GM06990 (cell line): ENCODE data around the gene ETNPPL.
"Not testable (repeated sequence)": the region's sequence is repeated elsewhere in the genome, so short reads cannot be mapped to it uniquely, and the experiment has no call there.

Experiments used
- DNase-seq: peaks from one replicate; pipeline ENCODE4 v3.0.0-alpha.2; 2011; ENCODE audit not compliant: insufficient read length; ENCODE audit errors: extremely low read depth
- H3K27me3 ChIP-seq: replicated peaks from 2 replicates; pipeline ENCODE4 v1.6.0; 2011; ENCODE audit warnings: low read length; ENCODE audit not compliant: control insufficient read depth, insufficient read depth
- H3K36me3 ChIP-seq: 2 replicates; pipeline ENCODE4 v1.5.1; 2011; ENCODE audit warnings: low read length; ENCODE audit not compliant: control insufficient read depth, insufficient read depth
- H3K4me3 ChIP-seq: replicated peaks from 2 replicates; pipeline ENCODE4 v1.5.1; 2011; ENCODE audit warnings: low read depth, mild to moderate bottlenecking, control low read depth, low read length
- TF ChIP-seq, protein P1 (sequence below): IDR thresholded peaks from 2 replicates; pipeline ENCODE4 v1.5.1; 2011; ENCODE audit warnings: low read length, control low read depth, mild to moderate bottlenecking, inconsistent platforms; ENCODE audit not compliant: insufficient read depth, poor library complexity, severe bottlenecking

The ETNPPL gene

DNA sequence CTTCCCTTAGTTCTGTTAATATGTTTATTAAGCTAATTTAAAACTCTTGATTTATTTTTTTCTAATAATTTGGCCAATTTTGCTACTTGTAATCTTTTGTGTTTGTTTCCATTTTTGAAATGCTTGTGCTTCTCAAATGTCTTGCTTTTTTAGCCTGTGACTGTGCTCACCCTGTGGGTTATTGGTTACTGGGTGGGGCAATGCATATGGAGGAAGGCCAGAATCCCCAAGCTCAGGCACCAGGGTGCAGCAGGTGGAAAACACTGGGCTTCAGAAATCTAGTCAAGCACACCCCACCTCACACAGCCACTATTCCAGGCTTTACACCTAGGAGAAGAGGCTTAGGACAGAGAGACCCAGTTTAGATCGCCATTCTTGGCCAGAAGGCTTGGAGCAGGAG lies 33.1 kb downstream of the ETNPPL start:
- H3K4me3 ChIP-seq = no peak overlapping the region
- DNase-seq = no peak
- TF ChIP-seq, protein P1, sequence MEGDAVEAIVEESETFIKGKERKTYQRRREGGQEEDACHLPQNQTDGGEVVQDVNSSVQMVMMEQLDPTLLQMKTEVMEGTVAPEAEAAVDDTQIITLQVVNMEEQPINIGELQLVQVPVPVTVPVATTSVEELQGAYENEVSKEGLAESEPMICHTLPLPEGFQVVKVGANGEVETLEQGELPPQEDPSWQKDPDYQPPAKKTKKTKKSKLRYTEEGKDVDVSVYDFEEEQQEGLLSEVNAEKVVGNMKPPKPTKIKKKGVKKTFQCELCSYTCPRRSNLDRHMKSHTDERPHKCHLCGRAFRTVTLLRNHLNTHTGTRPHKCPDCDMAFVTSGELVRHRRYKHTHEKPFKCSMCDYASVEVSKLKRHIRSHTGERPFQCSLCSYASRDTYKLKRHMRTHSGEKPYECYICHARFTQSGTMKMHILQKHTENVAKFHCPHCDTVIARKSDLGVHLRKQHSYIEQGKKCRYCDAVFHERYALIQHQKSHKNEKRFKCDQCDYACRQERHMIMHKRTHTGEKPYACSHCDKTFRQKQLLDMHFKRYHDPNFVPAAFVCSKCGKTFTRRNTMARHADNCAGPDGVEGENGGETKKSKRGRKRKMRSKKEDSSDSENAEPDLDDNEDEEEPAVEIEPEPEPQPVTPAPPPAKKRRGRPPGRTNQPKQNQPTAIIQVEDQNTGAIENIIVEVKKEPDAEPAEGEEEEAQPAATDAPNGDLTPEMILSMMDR = no peak

GRCh38 chr4:108725457-108725856 lies 37.4 kb downstream of the ETNPPL start:
- Histone ChIP-seq H3K36me3 (no peaks in the 10 kb centered on the region), H3K27me3 (no peaks in the 10 kb centered on the region), H3K4me3 (no peak overlapping the region)
- TF ChIP-seq, protein P1 = no peak
- DNase-seq = no peak

More for the DNA sequence above, 33.1 kb downstream of the ETNPPL start:
- Histone ChIP-seq H3K27me3 (no peaks in the 10 kb centered on the region), H3K36me3 (no peaks in the 10 kb centered on the region)

- Histone ChIP-seq H3K36me3 (no peaks in the 10 kb centered on the region), H3K4me3 (no peak overlapping the region), H3K27me3 (no peaks in the 10 kb centered on the region)
- TF ChIP-seq, protein P1 = no peak
- DNase-seq = no peak
These were observed 45.5 kb downstream of the ETNPPL start for GRCh38 chr4:108717386-108717785.

DNA sequence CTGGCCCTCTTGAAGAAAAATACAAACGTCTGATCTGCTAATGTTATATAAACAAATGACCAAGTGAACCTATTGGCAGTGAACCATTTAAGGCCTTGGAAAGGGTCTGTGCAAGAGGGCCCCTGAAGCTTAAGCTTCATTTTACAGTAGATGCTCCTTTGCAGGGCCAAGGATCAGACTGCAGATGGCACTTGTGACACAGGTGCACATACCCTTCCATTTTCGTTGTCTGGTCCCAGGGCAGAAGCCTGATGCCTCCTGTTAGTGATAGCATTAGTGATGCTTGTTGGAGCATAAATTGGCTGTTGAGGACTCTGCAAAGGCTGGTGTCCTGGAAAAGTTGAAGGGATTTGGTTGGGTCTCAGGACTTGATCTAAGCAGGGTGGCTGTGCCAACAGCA lies 46.5 kb downstream of the ETNPPL start:
- H3K27me3 ChIP-seq = no peaks in the 10 kb centered on the region
- H3K36me3 ChIP-seq = no peaks in the 10 kb centered on the region
- TF ChIP-seq, protein P1 = no peak
- H3K4me3 ChIP-seq = no peak overlapping the region
- no peak for DNase-seq

GRCh38 chr4:108714880-108715279 lies 48.0 kb downstream of the ETNPPL start:
- TF ChIP-seq, protein P1 = no peak
- no peak for DNase-seq
- no peaks in the 10 kb centered on the region for H3K36me3 ChIP-seq
- no peak overlapping the region for H3K4me3 ChIP-seq
- no peaks in the 10 kb centered on the region for H3K27me3 ChIP-seq

- not testable (repeated sequence) for H3K36me3 ChIP-seq
These were observed 52.3 kb downstream of the ETNPPL start for GRCh38 chr4:108710578-108710977.

More at GRCh38 chr4:108710578-108710977, 52.3 kb downstream of the ETNPPL start:
- not testable (repeated sequence) for H3K4me3 ChIP-seq, H3K27me3 ChIP-seq, DNase-seq
